ENCODE data around the gene PIGM. TPM values are rescaled to one million over a fixed set of nuclear protein-coding genes. Genes with fewer than 3 reads are reported as not detected.

Gene PIGM
- total RNA-seq, 6 experiments from 2014 or later, result 3.3 to 4.7 (median 3.9) TPM

DNA sequence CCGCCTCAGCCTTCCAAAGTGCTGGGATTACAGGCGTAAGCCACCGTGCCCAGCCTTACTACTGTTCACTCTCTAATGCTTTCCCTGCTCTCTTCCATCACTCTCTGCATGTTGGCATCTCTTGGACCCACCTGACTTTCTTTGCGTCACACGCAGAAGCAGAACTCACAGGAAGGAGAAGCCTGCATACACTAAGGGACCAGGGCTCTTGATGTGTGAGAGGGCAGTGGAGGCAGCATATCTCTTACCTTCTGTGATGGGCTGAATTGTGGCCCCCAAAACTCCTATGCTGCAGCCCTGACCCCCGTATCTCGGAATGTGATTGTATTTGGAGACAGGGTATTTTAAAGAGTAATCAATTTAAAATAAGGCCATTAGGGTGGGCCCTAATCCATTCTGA is 51.0 kb downstream of the PIGM start:
- TF ChIP-seq POLR2A (IDR thresholded peaks at IDR 0.05), result no peak
- TF ChIP-seq, protein P1, sequence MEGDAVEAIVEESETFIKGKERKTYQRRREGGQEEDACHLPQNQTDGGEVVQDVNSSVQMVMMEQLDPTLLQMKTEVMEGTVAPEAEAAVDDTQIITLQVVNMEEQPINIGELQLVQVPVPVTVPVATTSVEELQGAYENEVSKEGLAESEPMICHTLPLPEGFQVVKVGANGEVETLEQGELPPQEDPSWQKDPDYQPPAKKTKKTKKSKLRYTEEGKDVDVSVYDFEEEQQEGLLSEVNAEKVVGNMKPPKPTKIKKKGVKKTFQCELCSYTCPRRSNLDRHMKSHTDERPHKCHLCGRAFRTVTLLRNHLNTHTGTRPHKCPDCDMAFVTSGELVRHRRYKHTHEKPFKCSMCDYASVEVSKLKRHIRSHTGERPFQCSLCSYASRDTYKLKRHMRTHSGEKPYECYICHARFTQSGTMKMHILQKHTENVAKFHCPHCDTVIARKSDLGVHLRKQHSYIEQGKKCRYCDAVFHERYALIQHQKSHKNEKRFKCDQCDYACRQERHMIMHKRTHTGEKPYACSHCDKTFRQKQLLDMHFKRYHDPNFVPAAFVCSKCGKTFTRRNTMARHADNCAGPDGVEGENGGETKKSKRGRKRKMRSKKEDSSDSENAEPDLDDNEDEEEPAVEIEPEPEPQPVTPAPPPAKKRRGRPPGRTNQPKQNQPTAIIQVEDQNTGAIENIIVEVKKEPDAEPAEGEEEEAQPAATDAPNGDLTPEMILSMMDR (IDR thresholded peaks at IDR 0.05), result no peak
- Histone ChIP-seq H3K4me1 (peaks cover 0 to 3% (median under 1%) of the 10 kb centered on the region in 4 donors), H3K27me3 (no peaks in the 10 kb centered on the region), H3K4me3 (no peak overlapping the region), H3K36me3 (no peaks in the 10 kb centered on the region), H3K9me3 (no peaks in the 10 kb centered on the region), H3K27ac (no peak overlapping the region)
- 96% methylated on average over 4 of the region's 7 CpGs for WGBS (ENCODE audit: insufficient coverage, low coverage, low lambda C conversion rate, missing lambda C conversion rate)
- intact Hi-C loops (cut with DNase I), result no loop called here
- no peak for DNase-seq
- no peak for ATAC-seq

DNA sequence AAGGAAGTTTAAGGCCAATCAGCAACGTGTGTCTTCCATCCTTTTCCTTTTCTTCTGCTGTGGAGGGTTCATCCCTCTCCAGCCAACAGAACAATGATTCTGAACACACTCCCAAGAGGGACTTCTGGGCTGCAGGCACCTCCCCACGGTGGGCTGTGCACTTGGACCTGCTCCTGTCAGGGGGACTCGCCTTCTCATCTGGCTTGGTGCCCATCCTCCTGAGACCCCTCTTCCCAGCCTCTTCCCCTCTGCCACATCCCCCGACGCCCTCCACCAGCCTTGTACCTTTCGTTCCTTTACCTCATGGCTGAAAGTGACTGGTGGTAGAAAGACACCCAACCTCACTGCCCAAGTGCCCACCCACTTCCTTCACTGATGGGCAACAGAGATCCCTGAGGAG is 51.7 kb downstream of the PIGM start:
- no peaks in the 10 kb centered on the region for H3K36me3 ChIP-seq
- H3K4me1 ChIP-seq, result peaks cover 0 to 3% (median 0%) of the 10 kb centered on the region in 4 donors
- DNase-seq, result no peak
- 62% methylated on average over 4 of the region's 6 CpGs for WGBS (ENCODE audit: insufficient coverage, low coverage, low lambda C conversion rate, missing lambda C conversion rate)
- TF ChIP-seq, protein P1 (IDR thresholded peaks at IDR 0.05), result no peak
- intact Hi-C loops (cut with DNase I), result no loop called here
- H3K27ac ChIP-seq, result no peak overlapping the region
- no peak for ATAC-seq
- no peaks in the 10 kb centered on the region for H3K9me3 ChIP-seq
- no peak overlapping the region for H3K4me3 ChIP-seq
- no peaks in the 10 kb centered on the region for H3K27me3 ChIP-seq

DNA sequence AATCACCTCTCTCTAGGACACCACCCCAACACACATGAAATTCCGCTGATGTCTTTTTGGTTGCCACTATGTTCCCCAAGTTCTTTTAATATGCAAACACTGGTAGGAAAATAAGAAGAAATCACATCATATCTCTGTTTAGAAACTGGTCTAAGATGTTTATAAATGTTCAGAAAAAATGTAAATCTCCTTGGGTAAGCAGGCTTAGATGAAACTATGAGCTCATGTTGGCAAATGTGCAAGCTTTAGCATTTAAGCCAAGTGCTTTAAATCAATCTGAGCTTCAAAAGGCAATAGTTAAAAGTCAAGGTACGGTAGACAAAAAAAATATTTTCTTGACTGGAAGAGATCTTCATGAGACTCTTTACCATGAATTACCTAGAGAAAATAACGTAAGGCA is 52.5 kb downstream of the PIGM start:
- intact Hi-C loops (cut with DNase I), result no loop called here
- Histone ChIP-seq H3K27me3 (no peaks in the 10 kb centered on the region), H3K36me3 (no peaks in the 10 kb centered on the region), H3K4me1 (peaks cover 0 to 3% (median 0%) of the 10 kb centered on the region in 4 donors), H3K4me3 (no peak overlapping the region), H3K27ac (no peak overlapping the region), H3K9me3 (no peaks in the 10 kb centered on the region)
- WGBS (ENCODE audit: insufficient coverage, low coverage, low lambda C conversion rate, missing lambda C conversion rate), result 81% methylated on average over 3 of the region's 3 CpGs
- no peak for ATAC-seq
- no peak for DNase-seq
- no peak for TF ChIP-seq POLR2A (IDR thresholded peaks at IDR 0.05)
- TF ChIP-seq, protein P1 (IDR thresholded peaks at IDR 0.05), result no peak

DNA sequence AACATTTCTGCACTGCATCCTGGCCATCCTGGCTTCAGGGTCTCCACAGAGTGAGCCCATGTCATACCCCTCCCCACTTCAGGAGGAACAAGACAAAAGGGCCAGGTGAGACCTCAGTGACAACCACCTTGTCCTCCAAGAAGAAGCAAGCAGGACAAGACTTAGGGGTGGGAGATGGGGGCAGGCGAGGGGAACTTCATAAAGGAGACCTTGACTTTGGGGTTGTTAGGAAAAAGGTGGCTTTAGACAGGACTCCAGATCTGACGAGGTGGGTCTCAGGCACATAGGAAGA is 53.7 kb downstream of the PIGM start:
- WGBS (ENCODE audit: insufficient coverage, low coverage, low lambda C conversion rate, missing lambda C conversion rate), result 100% methylated on average over 2 of the region's 2 CpGs
- ATAC-seq, result no peak
- no peaks in the 10 kb centered on the region for H3K27me3 ChIP-seq
- no peaks in the 10 kb centered on the region for H3K36me3 ChIP-seq
- no peaks in the 10 kb centered on the region for H3K9me3 ChIP-seq
- peaks cover 0 to 3% (median 0%) of the 10 kb centered on the region in 4 donors for H3K4me1 ChIP-seq
- intact Hi-C loops (cut with DNase I), result no loop called here
- no peak for DNase-seq
- H3K4me3 ChIP-seq, result no peak overlapping the region
- H3K27ac ChIP-seq, result no peak overlapping the region
- TF ChIP-seq, protein P1 (IDR thresholded peaks at IDR 0.05), result no peak
- no peak for TF ChIP-seq POLR2A (IDR thresholded peaks at IDR 0.05)

Measured in right lobe of liver (tissue), 6 donors.